GM12878 (cell line): Measurements from ENCODE around the gene RAPH1. TPM values are rescaled to one million over a fixed set of nuclear protein-coding genes. Genes with fewer than 3 reads are reported as not detected.

Experiments
- ATAC-seq: fragments of 200-7000 bp; cut with Tn5 transposase; 3 replicates; pipeline ENCODE4 v1.9.1; 2020; ENCODE audit warnings: mild to moderate bottlenecking, moderate library complexity
- BruUV-seq: library from RNA; stranded (reverse); fragments of 400-500 nt; replicated peaks from 2 replicates; lab custom pipeline; 2021; lab: Mats Ljungman, UMichigan
- CTCF ChIA-PET: fragments of 300-600 bp; sonication (Branson Sonifier 250); formaldehyde crosslinking; extraction: SDS; loops from one replicate; lab custom pipeline; 2021; ENCODE audit warnings: inconsistent platforms; lab: Yijun Ruan, JAX
- POLR2A ChIA-PET: fragments of 350-600 bp; formaldehyde crosslinking; extraction: SDS; loops from one replicate; lab custom pipeline; 2021; ENCODE audit warnings: inconsistent platforms; lab: Charles Lee
- RAD21 ChIA-PET: fragments of 300-600 bp; sonication (Branson Sonifier 250); formaldehyde crosslinking; loops from one replicate; lab custom pipeline; 2023; ENCODE audit warnings: antibody characterized with exemption; ENCODE audit not compliant: unreplicated experiment; lab: Charles Lee
- SMC1A ChIA-PET: fragments of 300-600 bp; sonication (Branson Sonifier 250); formaldehyde crosslinking; loops from one replicate; lab custom pipeline; 2023; ENCODE audit not compliant: unreplicated experiment, uncharacterized antibody; lab: Charles Lee
- DNase-seq: peaks from one replicate; pipeline ENCODE4 v3.0.0-alpha.2; 2011; ENCODE audit warnings: low read depth, low spot score
- FAIRE-seq: peaks from 3 replicates; lab custom pipeline; 2011; peaks lifted over from hg19 to GRCh38; lab: Jason Lieb, UNC
- H2AFZ ChIP-seq: 2 replicates; pipeline ENCODE4 v1.6.0; 2011; ENCODE audit warnings: low read depth, low read length, control low read depth; ENCODE audit not compliant: control insufficient read depth
- H3K27ac ChIP-seq: 2 replicates; pipeline ENCODE4 v1.5.1; 2011; ENCODE audit warnings: control low read depth; ENCODE audit not compliant: control insufficient read depth, insufficient read depth
- H3K27me3 ChIP-seq, 2 experiments: replicated peaks in 1 of 2; 2 replicates each; pipeline versions ENCODE4 v1.6.0 to v1.6.1; 2011; ENCODE audit warnings: low read length in 1 of 2; ENCODE audit not compliant: control insufficient read depth in 2 of 2, insufficient read depth in 2 of 2
- H3K36me3 ChIP-seq, 2 experiments: 2 replicates each; pipeline ENCODE4 v1.5.1; 2011; ENCODE audit warnings: low read length in 1 of 2; ENCODE audit not compliant: control insufficient read depth in 2 of 2, insufficient read depth in 2 of 2
- H3K4me1 ChIP-seq: 2 replicates; pipeline ENCODE4 v1.6.1; 2011; ENCODE audit warnings: mild to moderate bottlenecking, low read length, moderate library complexity, mixed read lengths; ENCODE audit not compliant: control insufficient read depth, insufficient read depth
- H3K4me2 ChIP-seq: 2 replicates; pipeline ENCODE4 v1.6.0; 2011; ENCODE audit warnings: control low read depth; ENCODE audit not compliant: control insufficient read depth, insufficient read depth
- H3K4me3 ChIP-seq: fragments of 200-600 bp; sonication (generic); 2 replicates; pipeline ENCODE4 v1.5.1; 2016
- H3K79me2 ChIP-seq: 2 replicates; pipeline ENCODE4 v1.6.0; 2011; ENCODE audit warnings: low read length; ENCODE audit not compliant: control insufficient read depth, insufficient read depth
- H3K9ac ChIP-seq: 2 replicates; pipeline ENCODE4 v1.8.0; 2011; ENCODE audit warnings: low read length, control low read depth, mixed read lengths; ENCODE audit not compliant: control insufficient read depth, insufficient read depth
- H3K9me3 ChIP-seq: replicated peaks from 3 replicates; pipeline ENCODE4 v1.5.1; 2011; ENCODE audit warnings: mild to moderate bottlenecking, low read length; ENCODE audit not compliant: control insufficient read depth, insufficient read depth
- H4K20me1 ChIP-seq: 2 replicates; pipeline ENCODE4 v1.6.0; 2011; ENCODE audit not compliant: control insufficient read depth, insufficient read depth
- CBX5 ChIP-seq: sonication (generic); IDR thresholded peaks from 2 replicates; pipeline ENCODE4 v1.6.1; 2016; ENCODE audit warnings: low read depth, moderate library complexity, mild to moderate bottlenecking, inconsistent platforms
- GABPA ChIP-seq: IDR thresholded peaks from 2 replicates; pipeline ENCODE4 v1.6.1; 2014; ENCODE audit warnings: antibody characterized with exemption, low read depth, mild to moderate bottlenecking, inconsistent platforms
- HCFC1 ChIP-seq: fragments of 150-350 bp; IDR thresholded peaks from 2 replicates; pipeline ENCODE4 v1.6.1; 2014; ENCODE audit warnings: low read length
- HDAC2 ChIP-seq: fragments of 200-600 bp; sonication (generic); IDR thresholded peaks from 2 replicates; pipeline ENCODE4 v1.6.1; 2017
- IKZF2 ChIP-seq, 2 experiments: fragments of 450-650 bp; IDR thresholded peaks; 2 replicates each; pipeline ENCODE4 v1.6.1; 2017; ENCODE audit warnings: mild to moderate bottlenecking in 2 of 2, moderate library complexity in 2 of 2
- NFYB ChIP-seq: IDR thresholded peaks from 2 replicates; pipeline ENCODE4 v1.6.1; 2011; ENCODE audit warnings: low read depth, mild to moderate bottlenecking, low read length, improper control_type of control experiment, moderate library complexity; ENCODE audit not compliant: insufficient read depth
- RB1 ChIP-seq: fragments of 450-650 bp; formaldehyde crosslinking; IDR thresholded peaks from 2 replicates; pipeline ENCODE4 v1.6.1; 2017; ENCODE audit warnings: mild to moderate bottlenecking, borderline replicate concordance
- SMC3 ChIP-seq: IDR thresholded peaks from 2 replicates; pipeline ENCODE4 v1.6.1; 2011; ENCODE audit warnings: low read length, improper control_type of control experiment, borderline replicate concordance
- TCF3 ChIP-seq: IDR thresholded peaks from 2 replicates; pipeline ENCODE4 v1.6.1; 2012; ENCODE audit warnings: low read depth, mild to moderate bottlenecking, low read length, borderline replicate concordance; ENCODE audit not compliant: insufficient read depth
- ZNF274 ChIP-seq: IDR thresholded peaks from one replicate; pipeline ENCODE4 v1.8.0; 2011; ENCODE audit not compliant: insufficient read length, insufficient read depth
- WGBS: methylation state at CpG from one replicate; pipeline ENCODE4 v1.1.6; 2016; ENCODE audit warnings: low lambda C conversion rate; ENCODE audit not compliant: insufficient replicate concordance, insufficient coverage; ENCODE audit errors: missing lambda C conversion rate; 5-methylcytosine and 5-hydroxymethylcytosine counted together
- in situ Hi-C: fragments of 300-500 bp; cut with MboI; formaldehyde crosslinking; loops from 9 replicates; pipeline ENCODE4 v1.14.3; 2018; ENCODE audit warnings: mixed read lengths
- intact Hi-C: fragments of 100-400 bp; cut with micrococcal nuclease; formaldehyde crosslinking; loops from one replicate; pipeline ENCODE4 v1.14.2; 2022; ENCODE audit not compliant: unreplicated experiment
- polyA plus RNA-seq, 11 experiments: library from polyadenylated mRNA; depleted of rRNA in 4 of 11; unstranded in 6 of 11; stranded (reverse) in 5 of 11; fragments of >200 nt; fragmentation: Nextera tagmentation in 4 of 11; fragmentation: Illumina TruSeq in 1 of 11; extraction: Ambion mirVana in 4 of 11; extraction: Trizol in 1 of 11; gene quantifications; 1 replicate in 1 of 11; 2 replicates in 10 of 11; pipeline versions ENCODE4 v1.2.1 to v1.2.3, GENCODE V29; 2011 to 2016; ENCODE audit warnings: inconsistent platforms in 2 of 11, missing spikeins in 2 of 11, low read depth in 1 of 11
- total RNA-seq, 4 experiments: library from RNA; depleted of rRNA in 3 of 4; stranded (reverse); fragments of >200 nt in 3 of 4; fragmentation: Illumina TruSeq in 1 of 4; extraction: Trizol in 1 of 4; gene quantifications; 2 replicates each; pipeline versions ENCODE4 v1.2.1 to v1.2.3, GENCODE V29; 2013 to 2021
- TF ChIP-seq, protein P1 (sequence below): IDR thresholded peaks from 2 replicates; pipeline ENCODE4 v1.6.1; 2012; ENCODE audit warnings: low read length, inconsistent platforms
- TF ChIP-seq, protein P2 (sequence below): fragments of 450-650 bp; formaldehyde crosslinking; IDR thresholded peaks from 2 replicates; pipeline ENCODE4 v1.4.0; 2020; ENCODE audit warnings: mild to moderate bottlenecking, moderate library complexity

The RAPH1 gene
- total and polyA plus RNA-seq, 10 of the 15 experiments (the other 5 are each of a cell fraction or from before 2014, with no cell fraction given), result 0.09 to 0.90 (median 0.21) TPM; not detected in 7

DNA sequence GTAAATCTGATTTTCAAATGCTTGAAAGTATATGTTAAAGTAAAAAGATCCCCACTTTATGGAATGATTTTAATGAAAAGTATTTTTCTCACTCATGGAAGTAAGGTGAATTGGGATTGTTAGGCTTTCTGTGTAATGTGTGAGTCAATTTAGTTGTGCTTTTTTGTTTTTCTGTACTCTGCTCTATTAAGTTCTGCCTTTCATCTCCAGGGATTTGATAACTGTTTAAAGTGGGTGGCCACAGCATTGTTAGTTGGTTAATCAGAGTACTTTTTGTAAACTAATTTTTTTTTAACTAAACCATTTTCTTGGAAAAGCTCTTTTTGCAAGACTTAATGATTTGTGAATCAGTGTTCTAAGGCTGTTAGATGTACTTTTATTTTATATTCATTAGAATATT lies 130.1 kb downstream of the RAPH1 start:
- Histone ChIP-seq H3K4me2 (no peak overlapping the region), H3K36me3 (peaks cover 0 to 3% of the 10 kb centered on the region in 2 experiments; a peak in 1 of 4 replicates), H3K4me1 (no peaks in the 10 kb centered on the region), H3K9me3 (no peaks in the 10 kb centered on the region), H3K27me3 (no peaks in the 10 kb centered on the region), H3K9ac (no peak overlapping the region), H3K27ac (no peak overlapping the region), H3K79me2 (no peaks in the 10 kb centered on the region), H4K20me1 (no peaks in the 10 kb centered on the region), H2AFZ (no peak overlapping the region), H3K4me3 (no peak overlapping the region)
- ChIA-PET SMC1A (no interaction called here), POLR2A (no interaction called here), CTCF (no interaction called here), RAD21 (interaction anchor here (0.7 kb wide), 1 partner anchor 31 kb away, joined by 3 read pairs; no protein-coding TSS in a partner anchor)
- no peak for FAIRE-seq
- BruUV-seq, result no TSS peak
- intact Hi-C loops (no loop called here), in situ Hi-C loops (no loop called here)
- ATAC-seq, result no peak
- no peak for TF ChIP-seq IKZF2 (IDR thresholded peaks at IDR 0.05)
- DNase-seq, result no peak

DNA sequence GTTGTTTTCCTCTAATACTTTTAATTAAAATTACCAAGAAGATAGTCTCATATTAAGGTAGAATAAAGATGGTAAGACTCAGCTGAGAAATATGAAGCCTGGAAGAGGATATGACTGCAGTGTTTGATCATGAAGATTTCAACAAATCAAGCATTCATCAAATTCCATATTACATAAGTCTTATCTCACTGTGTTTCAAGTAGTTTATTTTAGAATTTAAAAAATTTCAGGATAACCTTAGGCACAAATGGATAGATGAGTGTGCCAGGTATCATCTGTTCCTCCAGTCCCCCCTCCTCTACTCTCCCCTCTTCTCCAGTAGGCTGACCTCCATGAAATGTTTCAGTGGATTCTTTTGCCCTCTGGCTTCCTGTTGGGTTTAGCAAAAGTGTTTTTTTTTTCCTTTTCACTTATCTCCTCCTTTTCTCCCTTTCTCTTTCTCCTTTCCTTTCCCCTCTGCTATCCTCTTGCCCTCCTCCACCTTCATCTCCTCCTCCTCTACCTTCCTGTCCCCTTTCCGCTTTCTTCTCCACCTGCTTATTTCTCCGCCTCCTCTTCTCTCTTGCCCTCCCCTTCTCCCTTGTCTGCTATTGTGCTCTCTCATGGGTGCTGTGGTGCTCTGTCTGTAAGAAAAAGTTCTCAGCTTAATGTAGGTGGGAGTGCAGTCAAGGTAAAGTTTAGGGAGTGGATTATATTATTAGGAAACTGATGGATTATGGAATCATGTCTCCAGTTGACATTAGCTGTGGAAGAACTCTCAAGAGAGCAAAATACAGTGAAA lies 134.1 kb downstream of the RAPH1 start:
- POLR2A ChIA-PET, result no interaction called here
- FAIRE-seq (no peak), DNase-seq (no peak), ATAC-seq (no peak)
- Histone ChIP-seq H3K4me1 (no peaks in the 10 kb centered on the region), H3K27me3 (no peaks in the 10 kb centered on the region), H3K9me3 (no peaks in the 10 kb centered on the region; the same call in 2 of the 3 replicates), H3K36me3 (peaks cover 0 to 3% of the 10 kb centered on the region in 2 experiments; a peak in 2 of 4 replicates), H3K4me2 (no peak overlapping the region), H3K27ac (no peak overlapping the region), H3K79me2 (no peaks in the 10 kb centered on the region), H3K4me3 (no peak overlapping the region), H3K9ac (no peak overlapping the region), H2AFZ (no peak overlapping the region), H4K20me1 (no peaks in the 10 kb centered on the region)
- intact Hi-C loops (no loop called here), in situ Hi-C loops (no loop called here)
- RAD21 ChIA-PET, result no interaction called here
- SMC1A ChIA-PET, result interaction anchor here (0.7 to 1.5 kb wide), 5 partner anchors 12 to 194 kb away, joined by 3 to 4 read pairs (median 3); no protein-coding TSS in a partner anchor
- CTCF ChIA-PET, result interaction anchor here (1.3 kb wide), 1 partner anchor 12 kb away, joined by 3 read pairs; no protein-coding TSS in a partner anchor
- 100% methylated on average over 2 of the region's 2 CpGs for WGBS
- no TSS peak for BruUV-seq
- TF ChIP-seq IKZF2 (IDR thresholded peaks at IDR 0.05), result no peak
- TF ChIP-seq HCFC1, result no peak
- TF ChIP-seq GABPA, result no peak
- no peak for TF ChIP-seq NFYB
- TF ChIP-seq SMC3, result no peak
- TF ChIP-seq, protein P1, sequence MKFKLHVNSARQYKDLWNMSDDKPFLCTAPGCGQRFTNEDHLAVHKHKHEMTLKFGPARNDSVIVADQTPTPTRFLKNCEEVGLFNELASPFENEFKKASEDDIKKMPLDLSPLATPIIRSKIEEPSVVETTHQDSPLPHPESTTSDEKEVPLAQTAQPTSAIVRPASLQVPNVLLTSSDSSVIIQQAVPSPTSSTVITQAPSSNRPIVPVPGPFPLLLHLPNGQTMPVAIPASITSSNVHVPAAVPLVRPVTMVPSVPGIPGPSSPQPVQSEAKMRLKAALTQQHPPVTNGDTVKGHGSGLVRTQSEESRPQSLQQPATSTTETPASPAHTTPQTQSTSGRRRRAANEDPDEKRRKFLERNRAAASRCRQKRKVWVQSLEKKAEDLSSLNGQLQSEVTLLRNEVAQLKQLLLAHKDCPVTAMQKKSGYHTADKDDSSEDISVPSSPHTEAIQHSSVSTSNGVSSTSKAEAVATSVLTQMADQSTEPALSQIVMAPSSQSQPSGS, result no peak
- no peak for TF ChIP-seq ZNF274
- no peak for TF ChIP-seq CBX5
- TF ChIP-seq, protein P2, sequence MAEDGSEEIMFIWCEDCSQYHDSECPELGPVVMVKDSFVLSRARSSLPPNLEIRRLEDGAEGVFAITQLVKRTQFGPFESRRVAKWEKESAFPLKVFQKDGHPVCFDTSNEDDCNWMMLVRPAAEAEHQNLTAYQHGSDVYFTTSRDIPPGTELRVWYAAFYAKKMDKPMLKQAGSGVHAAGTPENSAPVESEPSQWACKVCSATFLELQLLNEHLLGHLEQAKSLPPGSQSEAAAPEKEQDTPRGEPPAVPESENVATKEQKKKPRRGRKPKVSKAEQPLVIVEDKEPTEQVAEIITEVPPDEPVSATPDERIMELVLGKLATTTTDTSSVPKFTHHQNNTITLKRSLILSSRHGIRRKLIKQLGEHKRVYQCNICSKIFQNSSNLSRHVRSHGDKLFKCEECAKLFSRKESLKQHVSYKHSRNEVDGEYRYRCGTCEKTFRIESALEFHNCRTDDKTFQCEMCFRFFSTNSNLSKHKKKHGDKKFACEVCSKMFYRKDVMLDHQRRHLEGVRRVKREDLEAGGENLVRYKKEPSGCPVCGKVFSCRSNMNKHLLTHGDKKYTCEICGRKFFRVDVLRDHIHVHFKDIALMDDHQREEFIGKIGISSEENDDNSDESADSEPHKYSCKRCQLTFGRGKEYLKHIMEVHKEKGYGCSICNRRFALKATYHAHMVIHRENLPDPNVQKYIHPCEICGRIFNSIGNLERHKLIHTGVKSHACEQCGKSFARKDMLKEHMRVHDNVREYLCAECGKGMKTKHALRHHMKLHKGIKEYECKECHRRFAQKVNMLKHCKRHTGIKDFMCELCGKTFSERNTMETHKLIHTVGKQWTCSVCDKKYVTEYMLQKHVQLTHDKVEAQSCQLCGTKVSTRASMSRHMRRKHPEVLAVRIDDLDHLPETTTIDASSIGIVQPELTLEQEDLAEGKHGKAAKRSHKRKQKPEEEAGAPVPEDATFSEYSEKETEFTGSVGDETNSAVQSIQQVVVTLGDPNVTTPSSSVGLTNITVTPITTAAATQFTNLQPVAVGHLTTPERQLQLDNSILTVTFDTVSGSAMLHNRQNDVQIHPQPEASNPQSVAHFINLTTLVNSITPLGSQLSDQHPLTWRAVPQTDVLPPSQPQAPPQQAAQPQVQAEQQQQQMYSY (CRISPR knock-in tag), result no peak
- no peak for TF ChIP-seq RB1
- no peak for TF ChIP-seq HDAC2
- TF ChIP-seq TCF3, result no peak
